Esophagus muscularis mucosa (tissue), 3 donors: ENCODE data around the gene MESP1.

Source experiments
- POLR2A ChIP-seq: fragments of 450-650 bp; IDR thresholded peaks from one replicate; pipeline ENCODE4 v1.6.1; 2017; ENCODE audit warnings: antibody characterized with exemption, moderate library complexity, mild to moderate bottlenecking, low read depth
- POLR2AphosphoS5 ChIP-seq, 2 donors: sonication (generic); formaldehyde crosslinking; IDR thresholded peaks; one replicate each; pipeline ENCODE4 v1.6.1; 2017; ENCODE audit warnings: antibody characterized with exemption in 2 of 2
- TF ChIP-seq, protein P1 (sequence below), 3 experiments: fragments of 200-600 bp in 2 of 3; fragments of 450-650 bp in 1 of 3; sonication (generic) in 2 of 3; IDR thresholded peaks; one replicate each; pipeline ENCODE4 v1.5.1; 2017 to 2019; ENCODE audit warnings: antibody characterized with exemption in 3 of 3, mild to moderate bottlenecking in 2 of 3, moderate library complexity in 1 of 3

GRCh38 chr15:89778861-89779260 is 27.8 kb upstream of the MESP1 start:
- TF ChIP-seq, protein P1, sequence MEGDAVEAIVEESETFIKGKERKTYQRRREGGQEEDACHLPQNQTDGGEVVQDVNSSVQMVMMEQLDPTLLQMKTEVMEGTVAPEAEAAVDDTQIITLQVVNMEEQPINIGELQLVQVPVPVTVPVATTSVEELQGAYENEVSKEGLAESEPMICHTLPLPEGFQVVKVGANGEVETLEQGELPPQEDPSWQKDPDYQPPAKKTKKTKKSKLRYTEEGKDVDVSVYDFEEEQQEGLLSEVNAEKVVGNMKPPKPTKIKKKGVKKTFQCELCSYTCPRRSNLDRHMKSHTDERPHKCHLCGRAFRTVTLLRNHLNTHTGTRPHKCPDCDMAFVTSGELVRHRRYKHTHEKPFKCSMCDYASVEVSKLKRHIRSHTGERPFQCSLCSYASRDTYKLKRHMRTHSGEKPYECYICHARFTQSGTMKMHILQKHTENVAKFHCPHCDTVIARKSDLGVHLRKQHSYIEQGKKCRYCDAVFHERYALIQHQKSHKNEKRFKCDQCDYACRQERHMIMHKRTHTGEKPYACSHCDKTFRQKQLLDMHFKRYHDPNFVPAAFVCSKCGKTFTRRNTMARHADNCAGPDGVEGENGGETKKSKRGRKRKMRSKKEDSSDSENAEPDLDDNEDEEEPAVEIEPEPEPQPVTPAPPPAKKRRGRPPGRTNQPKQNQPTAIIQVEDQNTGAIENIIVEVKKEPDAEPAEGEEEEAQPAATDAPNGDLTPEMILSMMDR (IDR thresholded peaks at IDR 0.05) = no peak
- TF ChIP-seq POLR2AphosphoS5 (IDR thresholded peaks at IDR 0.05) (no peak), POLR2A (no peak)
